HepG2 (cell line): Measurements from ENCODE around the gene SUPT4H1. TPM values are rescaled to one million over a fixed set of nuclear protein-coding genes. Genes with fewer than 3 reads are reported as not detected.

Source experiments
- ATAC-seq: fragments of 200-7000 bp; cut with Tn5 transposase; 3 replicates; pipeline ENCODE4 v1.9.1; 2020; ENCODE audit warnings: mild to moderate bottlenecking, moderate library complexity
- BruUV-seq: library from RNA; stranded (reverse); fragments of 400-500 nt; replicated peaks from 2 replicates; lab custom pipeline; 2021; lab: Mats Ljungman, UMichigan
- CTCF ChIA-PET: fragments of 300-600 bp; formaldehyde crosslinking; extraction: SDS; loops from one replicate; lab custom pipeline; 2021; ENCODE audit warnings: low total read pairs, inconsistent platforms, low intra/inter-chr PET ratio; lab: Yijun Ruan, JAX
- POLR2A ChIA-PET: fragments of 350-600 bp; sonication (Branson Sonifier 250); formaldehyde crosslinking; loops from one replicate; lab custom pipeline; 2020; ENCODE audit warnings: antibody characterized with exemption, inconsistent platforms; lab: Yijun Ruan, JAX
- DNase-seq: peaks from one replicate; pipeline ENCODE4 v3.0.0-alpha.2; 2015; ENCODE audit warnings: low spot score
- FAIRE-seq: peaks from 3 replicates; lab custom pipeline; 2011; peaks lifted over from hg19 to GRCh38; lab: Jason Lieb, UNC
- H2AFZ ChIP-seq: one replicate; pipeline ENCODE4 v1.6.1; 2011; ENCODE audit warnings: low read length, inconsistent platforms
- H3K27ac ChIP-seq: fragments of 300-600 bp; 3 replicates; pipeline ENCODE4 v1.8.0; 2011; ENCODE audit warnings: mixed run types, mild to moderate bottlenecking, mixed read lengths, low read length, inconsistent platforms; ENCODE audit not compliant: insufficient read depth; ENCODE audit errors: extremely low read length
- H3K27me3 ChIP-seq, 2 experiments: fragments of 200-600 bp in 1 of 2; 2 replicates in 1 of 2; 3 replicates in 1 of 2; pipeline versions ENCODE4 v1.6.0 to v1.8.0; 2011; ENCODE audit warnings: low read length in 2 of 2, mild to moderate bottlenecking in 2 of 2, moderate library complexity in 2 of 2, inconsistent platforms in 1 of 2; ENCODE audit not compliant: insufficient read depth in 2 of 2, control insufficient read depth in 1 of 2
- H3K36me3 ChIP-seq, 2 experiments: fragments of 200-600 bp in 1 of 2; replicated peaks in 1 of 2; 2 replicates in 1 of 2; 3 replicates in 1 of 2; pipeline versions ENCODE4 v1.5.1 to v1.8.0; 2011; ENCODE audit warnings: low read length in 2 of 2, inconsistent platforms in 1 of 2; ENCODE audit not compliant: insufficient read depth in 2 of 2, control insufficient read depth in 1 of 2
- H3K4me1 ChIP-seq: 2 replicates; pipeline ENCODE4 v1.5.1; 2012; ENCODE audit warnings: low read length, inconsistent platforms; ENCODE audit not compliant: insufficient read depth
- H3K4me2 ChIP-seq: 2 replicates; pipeline ENCODE4 v1.6.0; 2011; ENCODE audit warnings: low read depth, low read length, inconsistent platforms
- H3K4me3 ChIP-seq, 3 experiments: fragments of 200-600 bp in 1 of 3; sonication (generic), shearing (Covaris generic) in 1 of 3; replicated peaks in 1 of 3; 2 replicates each; pipeline ENCODE4 v1.5.1; 2011 to 2016; ENCODE audit warnings: low read length in 3 of 3, inconsistent platforms in 2 of 3, low read depth in 2 of 3, mild to moderate bottlenecking in 2 of 3, control low read depth in 1 of 3, mixed read lengths in 1 of 3; ENCODE audit not compliant: insufficient read depth in 1 of 3
- H3K79me2 ChIP-seq: one replicate; pipeline ENCODE4 v1.6.1; 2011; ENCODE audit warnings: low read length, inconsistent platforms; ENCODE audit not compliant: insufficient read depth
- H3K9ac ChIP-seq: 2 replicates; pipeline ENCODE4 v1.6.0; 2011; ENCODE audit warnings: mild to moderate bottlenecking, low read depth, low read length, inconsistent platforms; ENCODE audit not compliant: insufficient read depth
- H3K9me3 ChIP-seq: 2 replicates; pipeline ENCODE4 v1.5.1; 2012; ENCODE audit warnings: mild to moderate bottlenecking, low read length
- H4K20me1 ChIP-seq: 2 replicates; pipeline ENCODE4 v1.6.0; 2011; ENCODE audit warnings: inconsistent platforms, mild to moderate bottlenecking, low read length, moderate library complexity; ENCODE audit not compliant: insufficient read depth
- DMAP1 ChIP-seq: IDR thresholded peaks from 2 replicates; pipeline ENCODE4 v1.6.1; 2016
- HMG20A ChIP-seq: IDR thresholded peaks from 2 replicates; pipeline ENCODE4 v1.6.1; 2016; ENCODE audit warnings: borderline replicate concordance
- KDM5A ChIP-seq: fragments of 200-600 bp; sonication (generic); IDR thresholded peaks from 2 replicates; pipeline ENCODE4 v1.7.0; 2018; ENCODE audit warnings: antibody characterized with exemption, mild to moderate bottlenecking, low read length, borderline replicate concordance
- NKX3-1 ChIP-seq: sonication (generic); formaldehyde crosslinking; IDR thresholded peaks from 2 replicates; pipeline ENCODE4 v1.5.0; 2020; ENCODE audit warnings: missing genetic modification reagents
- RBFOX2 ChIP-seq: fragments of 200-400 bp; formaldehyde crosslinking; IDR thresholded peaks from 2 replicates; pipeline ENCODE4 v1.6.1; 2017; ENCODE audit warnings: low read depth, mild to moderate bottlenecking, low read length
- RBM22 ChIP-seq: fragments of 200-400 bp; formaldehyde crosslinking; optimal IDR thresholded peaks from 2 replicates; pipeline ENCODE3; 2017; ENCODE audit warnings: mild to moderate bottlenecking, low read length, moderate library complexity
- ZFYVE20 ChIP-seq: sonication (generic); formaldehyde crosslinking; IDR thresholded peaks from 2 replicates; pipeline ENCODE4 v1.8.0; 2023; ENCODE audit warnings: low read depth, mild to moderate bottlenecking, moderate library complexity, missing genetic modification reagents, borderline replicate concordance
- ZNF468 ChIP-seq: sonication (generic); formaldehyde crosslinking; IDR thresholded peaks from 2 replicates; pipeline ENCODE4 v1.8.0; 2022; ENCODE audit warnings: mild to moderate bottlenecking, moderate library complexity, missing genetic modification reagents
- ZNF883 ChIP-seq: sonication (generic); formaldehyde crosslinking; IDR thresholded peaks from 2 replicates; pipeline ENCODE4 v1.5.1; 2020; ENCODE audit warnings: mild to moderate bottlenecking, missing genetic modification reagents; ENCODE audit errors: not compliant biosample characterization
- WGBS: methylation state at CpG from one replicate; pipeline ENCODE4 v1.1.6; 2017; ENCODE audit warnings: low lambda C conversion rate; 5-methylcytosine and 5-hydroxymethylcytosine counted together
- in situ Hi-C: cut with HindIII; loops from 2 replicates; pipeline ENCODE4 v1.10.0; 2017; ENCODE audit warnings: low pct_unique_long_range_greater_than_20kb; ENCODE audit not compliant: extremely low pct_ligation_motif_present
- intact Hi-C: fragments of 100-400 bp; cut with micrococcal nuclease; formaldehyde crosslinking; loops from one replicate; pipeline ENCODE4 v1.10.0; 2022; ENCODE audit not compliant: unreplicated experiment
- polyA plus RNA-seq, 8 experiments: library from polyadenylated mRNA; depleted of rRNA in 3 of 8; stranded (reverse) in 7 of 8; unstranded in 1 of 8; fragments of >200 nt; fragmentation: Illumina TruSeq in 4 of 8; extraction: Trizol in 4 of 8; gene quantifications; 2 replicates each; pipeline versions ENCODE4 v1.2.1 to v1.2.3, GENCODE V29; 2011 to 2016; ENCODE audit warnings: low read depth in 4 of 8, missing spikeins in 1 of 8, mixed read lengths in 1 of 8; ENCODE audit not compliant: insufficient read depth in 1 of 8
- total RNA-seq, 5 experiments: library from RNA; depleted of rRNA; stranded (reverse); fragments of >200 nt; fragmentation: Illumina TruSeq; extraction: Trizol; gene quantifications; 2 replicates each; pipeline ENCODE4 v1.2.3, GENCODE V29; 2016; ENCODE audit warnings: low read depth in 1 of 5

SUPT4H1 gene
- total and polyA plus RNA-seq, 2 of the 13 experiments (the other 11 are each of a cell fraction or from before 2014, with no cell fraction given) = 155 to 244 TPM

- 94% methylated on average over 1 of the region's 1 CpG for WGBS
- peaks cover 23% of the 10 kb centered on the region for H3K79me2 ChIP-seq
- H3K27me3 ChIP-seq = no peaks in the 10 kb centered on the region; a peak in 1 of 5 replicates
- H3K4me1 ChIP-seq = peaks cover 21% of the 10 kb centered on the region
- no peak overlapping the region for H3K4me2 ChIP-seq
- H2AFZ ChIP-seq = no peak overlapping the region
- no peak for FAIRE-seq
- ChIA-PET CTCF (no interaction called here), POLR2A (interaction anchor here (1.2 to 3.4 kb wide), 4 partner anchors 11 to 68 kb away, joined by 3 to 17 read pairs (median 10); partner anchors contain the start of gene RNF43)
- H4K20me1 ChIP-seq = no peaks in the 10 kb centered on the region
- no peak for ATAC-seq
- DNase-seq = no peak
- no TSS peak for BruUV-seq
- no peak overlapping the region for H3K4me3 ChIP-seq
- no peak for TF ChIP-seq NKX3-1 (CRISPR knock-in tag)
- TF ChIP-seq KDM5A = no peak
- TF ChIP-seq ZFYVE20 (CRISPR knock-in tag) = no peak
- no peak for TF ChIP-seq HMG20A (CRISPR knock-in tag)
- peak; percentile 53; the same call in 1 of the 2 replicates for TF ChIP-seq RBFOX2
- no peak for TF ChIP-seq ZNF883 (CRISPR knock-in tag)
- TF ChIP-seq DMAP1 (CRISPR knock-in tag) = no peak
- H3K9ac ChIP-seq = no peak overlapping the region
- H3K9me3 ChIP-seq = no peaks in the 10 kb centered on the region
- intact Hi-C loops = no loop called here
- H3K27ac ChIP-seq = no peak overlapping the region
- peaks cover 36 to 61% of the 10 kb centered on the region in 2 experiments for H3K36me3 ChIP-seq
- in situ Hi-C loops = no loop called here
Observed at GRCh38 chr17:58348038-58348437, 4.0 kb downstream of the SUPT4H1 start.

- Histone ChIP-seq H3K4me1 (peaks cover 8% of the 10 kb centered on the region), H3K4me3 (no peak overlapping the region), H3K79me2 (peaks cover 4% of the 10 kb centered on the region), H3K27me3 (no peaks in the 10 kb centered on the region)
- no peak for DNase-seq
- BruUV-seq = no TSS peak
- 96% methylated on average over 4 of the region's 4 CpGs for WGBS
- ATAC-seq = no peak
- no peak for FAIRE-seq
- TF ChIP-seq ZNF468 (CRISPR knock-in tag) (no peak), RBM22 (peak; percentile 90)
- TF ChIP-seq, all 625 proteins: peak for 1
- ChIA-PET CTCF (no interaction called here), POLR2A (interaction anchor here (0.7 to 5.3 kb wide), 7 partner anchors 8 to 71 kb away, joined by 3 to 39 read pairs (median 17); partner anchors contain the start of gene RNF43)
- Histone ChIP-seq H3K36me3 (peaks cover 36 to 61% of the 10 kb centered on the region in 2 experiments), H3K9ac (no peak overlapping the region), H2AFZ (no peak overlapping the region), H3K9me3 (no peaks in the 10 kb centered on the region), H4K20me1 (no peaks in the 10 kb centered on the region), H3K27ac (no peak overlapping the region), H3K4me2 (no peak overlapping the region)
- intact Hi-C loops = no loop called here
- in situ Hi-C loops = no loop called here
Observed at GRCh38 chr17:58345500-58345899, 6.5 kb downstream of the SUPT4H1 start.
